MCF 10A (cell line): ENCODE results near the gene CLCN6. TPM values are rescaled to one million over a fixed set of nuclear protein-coding genes. Genes with fewer than 3 reads are reported as not detected.

Experiments used
- BruUV-seq: library from RNA; stranded (reverse); fragments of 400-500 nt; replicated peaks from 2 replicates; lab custom pipeline; 2021; lab: Mats Ljungman, UMichigan
- CTCF ChIA-PET: fragments of 300-600 bp; sonication (Branson Sonifier 250); formaldehyde crosslinking; extraction: SDS; loops from one replicate; lab custom pipeline; 2021; ENCODE audit warnings: antibody characterized with exemption, inconsistent platforms; lab: Yijun Ruan, JAX
- POLR2A ChIA-PET: fragments of 300-600, 350-650 bp; sonication (Branson Sonifier 250); formaldehyde crosslinking; extraction: SDS; loops from one replicate; lab custom pipeline; 2020; ENCODE audit warnings: antibody characterized with exemption, inconsistent platforms; lab: Yijun Ruan, JAX
- DNase-seq: peaks from one replicate; pipeline ENCODE4 v3.0.0-alpha.2; 2018; ENCODE audit not compliant: unreplicated experiment
- H3K27ac Mint-ChIP-seq: one replicate; pipeline ENCODE4 v1.8.0; 2022; ENCODE audit warnings: mild to moderate bottlenecking, low read depth, mixed read lengths; ENCODE audit not compliant: unreplicated experiment
- H3K27me3 Mint-ChIP-seq: one replicate; pipeline ENCODE4 v1.8.0; 2022; ENCODE audit warnings: mixed read lengths; ENCODE audit not compliant: insufficient read depth, unreplicated experiment
- H3K36me3 Mint-ChIP-seq: one replicate; pipeline ENCODE4 v1.8.0; 2022; ENCODE audit warnings: mild to moderate bottlenecking, moderate library complexity, mixed read lengths; ENCODE audit not compliant: insufficient read depth, unreplicated experiment
- H3K4me1 Mint-ChIP-seq: one replicate; pipeline ENCODE4 v1.8.0; 2022; ENCODE audit warnings: mixed read lengths; ENCODE audit not compliant: insufficient read depth, unreplicated experiment
- H3K4me3 Mint-ChIP-seq: one replicate; pipeline ENCODE4 v1.8.0; 2022; ENCODE audit warnings: mild to moderate bottlenecking, moderate library complexity, mixed read lengths; ENCODE audit not compliant: unreplicated experiment
- H3K9me3 Mint-ChIP-seq: one replicate; pipeline ENCODE4 v1.8.0; 2022; ENCODE audit warnings: mixed read lengths; ENCODE audit not compliant: unreplicated experiment
- CTCF ChIP-seq: fragments of 200-600 bp; IDR thresholded peaks from one replicate; pipeline ENCODE4 v1.8.0; 2022; ENCODE audit warnings: antibody characterized with exemption, mild to moderate bottlenecking; ENCODE audit not compliant: unreplicated experiment
- intact Hi-C: fragments of 100-400 bp; cut with micrococcal nuclease; formaldehyde crosslinking; loops from 2 replicates; pipeline ENCODE4 v1.14.1; 2022
- total RNA-seq: library from RNA; stranded (reverse); gene quantifications from 2 replicates; pipeline ENCODE4 v1.2.3, GENCODE V29; 2022

The CLCN6 gene
- total RNA-seq, 1 experiment from 2014 or later: 12.3 TPM

- H3K9me3 Mint-ChIP-seq: no peaks in the 10 kb centered on the region
These were observed 16.6 kb upstream of the CLCN6 start for GRCh38 chr1:11789126-11790067.

GRCh38 chr1:11790101-11790879 is 15.7 kb upstream of the CLCN6 start:
- TSS peak; percentile 38 for BruUV-seq
- H3K9me3 Mint-ChIP-seq: no peaks in the 10 kb centered on the region
- no peaks in the 10 kb centered on the region for H3K27me3 Mint-ChIP-seq
- ChIA-PET CTCF (no interaction called here), POLR2A (interaction anchor here (0.6 to 8.7 kb wide), 5 partner anchors 9 to 83 kb away, joined by 3 to 87 read pairs (median 8); partner anchors contain the start of genes AGTRAP, CLCN6 and MTHFR)
- H3K4me3 Mint-ChIP-seq: peak overlapping the region; percentile 53
- no peak for TF ChIP-seq CTCF
- intact Hi-C loops: loop anchor here (2.0 kb wide), 1 partner anchor 15 kb away; the partner anchor contains the start of gene MTHFR
- no peak for DNase-seq
- H3K27ac Mint-ChIP-seq: peak overlapping the region; percentile 96
- H3K4me1 Mint-ChIP-seq: peaks cover 20% of the 10 kb centered on the region
- H3K36me3 Mint-ChIP-seq: peaks cover 20% of the 10 kb centered on the region

More at GRCh38 chr1:11789126-11790067, 16.6 kb upstream of the CLCN6 start:
- Mint-ChIP-seq H3K36me3 (peaks cover 20% of the 10 kb centered on the region), H3K27ac (peak overlapping the region; percentile 96), H3K4me1 (peaks cover 20% of the 10 kb centered on the region), H3K4me3 (no peak overlapping the region), H3K27me3 (no peaks in the 10 kb centered on the region)
- intact Hi-C loops: loop anchor here (2.0 kb wide), 1 partner anchor 15 kb away; the partner anchor contains the start of gene MTHFR
- no peak for DNase-seq
- BruUV-seq: no TSS peak
- no peak for TF ChIP-seq CTCF
- ChIA-PET POLR2A (interaction anchor here (0.6 to 8.7 kb wide), 6 partner anchors 14 to 136 kb away, joined by 3 to 87 read pairs (median 6); partner anchors contain the start of genes CLCN6 and MTHFR), CTCF (no interaction called here)

GRCh38 chr1:11790880-11791715 is 14.9 kb upstream of the CLCN6 start:
- BruUV-seq: no TSS peak
- H3K27ac Mint-ChIP-seq: peak overlapping the region; percentile 96
- POLR2A ChIA-PET: interaction anchor here (0.6 to 8.7 kb wide), 8 partner anchors 10 to 997 kb away, joined by 3 to 87 read pairs (median 3); partner anchors contain the start of genes AGTRAP, CLCN6 and MTHFR
- H3K36me3 Mint-ChIP-seq: peaks cover 24% of the 10 kb centered on the region
- H3K27me3 Mint-ChIP-seq: no peaks in the 10 kb centered on the region
- H3K9me3 Mint-ChIP-seq: no peaks in the 10 kb centered on the region
- H3K4me3 Mint-ChIP-seq: peak overlapping the region; percentile 53
- H3K4me1 Mint-ChIP-seq: peaks cover 20% of the 10 kb centered on the region
- CTCF ChIA-PET: no interaction called here
- peak; percentile 97 for DNase-seq
- intact Hi-C loops: loop anchor here (2.0 kb wide), 1 partner anchor 14 kb away; the partner anchor contains the start of gene MTHFR
- no peak for TF ChIP-seq CTCF
